ENCODE measurements around the gene IL34. TPM values are rescaled to one million over a fixed set of nuclear protein-coding genes. Genes with fewer than 3 reads are reported as not detected.

The IL34 gene
- total and polyA plus RNA-seq, 4 donors, result 0.25 to 0.93 (median 0.42) TPM

GRCh38 chr16:70680495-70681381, 34.4 kb downstream of the IL34 start:
- DNase-seq (ENCODE audit: low spot score), result no peak
- Histone ChIP-seq H3K9ac (ENCODE audit: low read depth in 1 of 2, low read length in 2 of 2) (peak overlapping the region in 1 of 2 donors; percentile 68), H3K27ac (ENCODE audit: low read depth in 1 of 2, low read length in 2 of 2) (peak overlapping the region; percentile 94 to 95), H3K9me3 (ENCODE audit: control insufficient read depth in 4 of 4, low read length in 3 of 4) (no peaks in the 10 kb centered on the region), H3K36me3 (ENCODE audit: control insufficient read depth in 4 of 4, insufficient read depth in 3 of 4, low read depth in 1 of 4, low read length in 3 of 4) (peaks cover 12 to 38% (median 26%) of the 10 kb centered on the region in 4 donors), H3K27me3 (ENCODE audit: control insufficient read depth in 4 of 4, insufficient read depth in 4 of 4, low read length in 3 of 4) (no peaks in the 10 kb centered on the region), H3K4me3 (ENCODE audit: low read depth in 1 of 3, low read length in 3 of 3) (no peak overlapping the region), H3K4me1 (ENCODE audit: control insufficient read depth in 4 of 4, insufficient read depth in 4 of 4, low read length in 3 of 4) (peaks cover 13 to 42% (median 32%) of the 10 kb centered on the region in 4 donors)
- TF ChIP-seq ZBTB33 (IDR thresholded peaks at IDR 0.05) (no peak), GABPA (IDR thresholded peaks at IDR 0.05 in 1 of 2, conservative IDR thresholded peaks at IDR 0.05 in 1 of 2) (no peak), YY1 (IDR thresholded peaks at IDR 0.05) (no peak), FOXA1 (IDR thresholded peaks at IDR 0.05) (no peak), MAX (IDR thresholded peaks at IDR 0.05) (no peak), NR2F2 (IDR thresholded peaks at IDR 0.05) (peak; percentile 38), JUND (IDR thresholded peaks at IDR 0.05) (no peak)
- 55% methylated on average over 18 of the region's 18 CpGs for WGBS

GRCh38 chr16:70681382-70682238, 35.3 kb downstream of the IL34 start:
- H3K4me1 ChIP-seq (ENCODE audit: control insufficient read depth in 4 of 4, insufficient read depth in 4 of 4, low read length in 3 of 4), result peaks cover 16 to 48% (median 33%) of the 10 kb centered on the region in 4 donors
- peak overlapping the region; percentile 8 to 90 (median 27) for H3K4me3 ChIP-seq (ENCODE audit: low read depth in 1 of 3, low read length in 3 of 3)
- TF ChIP-seq JUND (IDR thresholded peaks at IDR 0.05) (no peak), RAD21 (IDR thresholded peaks at IDR 0.05) (peak in 1 of 2 donors; percentile 21), GABPA (IDR thresholded peaks at IDR 0.05 in 1 of 2, conservative IDR thresholded peaks at IDR 0.05 in 1 of 2) (no peak), HNF4A (conservative IDR thresholded peaks at IDR 0.05) (peak in 1 of 2 donors; percentile 43), YY1 (IDR thresholded peaks at IDR 0.05) (no peak), EGR1 (IDR thresholded peaks at IDR 0.05; ENCODE audit: low read depth in 2 of 2) (no peak)
- 32% methylated on average over 13 of the region's 13 CpGs for WGBS
- peak; percentile 52 for DNase-seq (ENCODE audit: low spot score)
- H3K27ac ChIP-seq (ENCODE audit: low read depth in 1 of 2, low read length in 2 of 2), result peak overlapping the region; percentile 94 to 95
- no peaks in the 10 kb centered on the region for H3K9me3 ChIP-seq (ENCODE audit: control insufficient read depth in 4 of 4, low read length in 3 of 4)
- peaks cover 4 to 30% (median 22%) of the 10 kb centered on the region in 4 donors for H3K36me3 ChIP-seq (ENCODE audit: control insufficient read depth in 4 of 4, insufficient read depth in 3 of 4, low read depth in 1 of 4, low read length in 3 of 4)
- no peaks in the 10 kb centered on the region for H3K27me3 ChIP-seq (ENCODE audit: control insufficient read depth in 4 of 4, insufficient read depth in 4 of 4, low read length in 3 of 4)
- peak overlapping the region; percentile 68 to 92 for H3K9ac ChIP-seq (ENCODE audit: low read depth in 1 of 2, low read length in 2 of 2)
